Activated T-cell treated with anti-CD3 and anti-CD28 coated beads, Interleukin-2, amount 50 U/mL, for 4 hours (primary cell): ENCODE measurements around the gene NBPF3. TPM values are rescaled to one million over a fixed set of nuclear protein-coding genes. Genes with fewer than 3 reads are reported as not detected.

ENCODE experiments used
- ATAC-seq, 2 donors: fragments of 200-7000 bp; cut with Tn5 transposase; one replicate each; pipeline ENCODE4 v1.10.0; 2021
- DNase-seq: peaks from one replicate; pipeline ENCODE4 v3.0.0-alpha.2; 2020
- H3K27me3 Mint-ChIP-seq: one replicate; pipeline ENCODE4 v1.8.0; 2021; ENCODE audit warnings: low read depth, mixed read lengths
- H3K36me3 Mint-ChIP-seq: one replicate; pipeline ENCODE4 v1.8.0; 2022; ENCODE audit warnings: mixed read lengths; ENCODE audit not compliant: insufficient read depth
- H3K4me1 Mint-ChIP-seq: one replicate; pipeline ENCODE4 v1.8.0; 2021; ENCODE audit warnings: low read depth, mixed read lengths
- H3K4me3 Mint-ChIP-seq: one replicate; pipeline ENCODE4 v1.8.0; 2021; ENCODE audit warnings: mild to moderate bottlenecking, moderate library complexity, mixed read lengths
- H3K9me3 Mint-ChIP-seq: one replicate; pipeline ENCODE4 v1.8.0; 2021; ENCODE audit warnings: mixed read lengths
- total RNA-seq, 3 donors: library from RNA; stranded (reverse); gene quantifications; one replicate each; pipeline ENCODE4 v1.2.1, GENCODE V29; 2021

The NBPF3 gene
- total RNA-seq, 3 donors from 2014 or later, result 4.2 to 4.8 (median 4.3) TPM

- Mint-ChIP-seq H3K36me3 (no peaks in the 10 kb centered on the region), H3K9me3 (no peaks in the 10 kb centered on the region), H3K4me3 (no peak overlapping the region), H3K4me1 (no peaks in the 10 kb centered on the region), H3K27me3 (peaks cover 3% of the 10 kb centered on the region)
- DNase-seq (no peak), ATAC-seq (no peak)
Observed at GRCh38 chr1:21524686-21525339, 84.9 kb downstream of the NBPF3 start.

- no peak overlapping the region for H3K4me3 Mint-ChIP-seq
- H3K27me3 Mint-ChIP-seq, result peaks cover 5% of the 10 kb centered on the region
- no peak for ATAC-seq
Observed at GRCh38 chr1:21525340-21525717, 85.4 kb downstream of the NBPF3 start.

GRCh38 chr1:21526441-21526840 is 86.5 kb downstream of the NBPF3 start:
- Mint-ChIP-seq H3K9me3 (no peaks in the 10 kb centered on the region), H3K27me3 (peaks cover 14% of the 10 kb centered on the region), H3K4me3 (no peak overlapping the region), H3K36me3 (no peaks in the 10 kb centered on the region), H3K4me1 (no peaks in the 10 kb centered on the region)
- DNase-seq (no peak), ATAC-seq (no peak)

More at GRCh38 chr1:21525340-21525717, 85.4 kb downstream of the NBPF3 start:
- no peak for DNase-seq
- no peaks in the 10 kb centered on the region for H3K36me3 Mint-ChIP-seq
- no peaks in the 10 kb centered on the region for H3K4me1 Mint-ChIP-seq
- no peaks in the 10 kb centered on the region for H3K9me3 Mint-ChIP-seq

GRCh38 chr1:21530368-21531016 is 90.6 kb downstream of the NBPF3 start:
- Mint-ChIP-seq H3K36me3 (no peaks in the 10 kb centered on the region), H3K4me1 (no peaks in the 10 kb centered on the region), H3K27me3 (peaks cover 20% of the 10 kb centered on the region), H3K9me3 (no peaks in the 10 kb centered on the region), H3K4me3 (no peak overlapping the region)
- DNase-seq (no peak), ATAC-seq (no peak)

DNA sequence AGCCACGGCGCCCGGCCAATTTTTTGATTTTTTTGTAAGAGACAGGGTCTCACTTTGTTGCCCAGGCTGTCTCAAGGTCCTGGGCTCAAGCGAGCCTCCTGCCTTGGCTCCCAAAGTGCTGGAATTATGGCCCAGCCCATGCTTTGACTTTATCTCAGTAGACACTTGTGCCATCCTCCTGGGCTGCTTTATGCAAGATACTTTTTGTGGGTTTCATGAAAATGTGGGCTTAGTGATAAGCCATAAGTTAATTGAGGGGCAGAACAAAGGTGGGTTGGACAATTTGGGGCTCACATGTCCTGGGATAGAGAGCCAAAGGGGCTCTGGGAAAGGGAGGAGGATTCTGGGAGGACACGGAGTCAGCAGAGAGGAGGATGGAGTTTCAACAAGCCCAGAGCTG is 91.3 kb downstream of the NBPF3 start:
- Mint-ChIP-seq H3K27me3 (peaks cover 23% of the 10 kb centered on the region), H3K36me3 (no peaks in the 10 kb centered on the region), H3K4me1 (no peaks in the 10 kb centered on the region), H3K4me3 (no peak overlapping the region), H3K9me3 (no peaks in the 10 kb centered on the region)
- ATAC-seq (no peak), DNase-seq (no peak)

DNA sequence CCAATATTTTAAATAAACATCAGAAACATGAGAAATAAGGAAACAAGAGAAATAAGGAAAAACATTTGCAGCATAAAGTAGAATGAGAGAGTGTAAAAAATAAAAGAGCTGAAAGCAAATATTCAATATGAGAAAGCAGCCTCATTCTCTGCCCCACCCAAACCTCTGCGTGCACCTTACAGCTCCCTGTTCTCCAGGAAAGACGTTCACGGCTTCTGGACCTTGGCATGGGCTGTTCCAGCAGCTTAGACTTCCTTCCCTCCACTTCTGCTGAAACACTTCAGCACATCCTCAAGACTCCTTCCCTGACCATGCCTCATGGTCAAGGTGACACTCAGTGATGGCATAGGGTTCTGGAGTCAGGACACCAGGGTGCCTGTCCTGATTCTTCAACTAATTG is 92.6 kb downstream of the NBPF3 start:
- Mint-ChIP-seq H3K27me3 (peaks cover 23% of the 10 kb centered on the region), H3K4me1 (no peaks in the 10 kb centered on the region), H3K4me3 (no peak overlapping the region), H3K36me3 (no peaks in the 10 kb centered on the region), H3K9me3 (no peaks in the 10 kb centered on the region)
- no peak for DNase-seq
- ATAC-seq, result no peak

DNA sequence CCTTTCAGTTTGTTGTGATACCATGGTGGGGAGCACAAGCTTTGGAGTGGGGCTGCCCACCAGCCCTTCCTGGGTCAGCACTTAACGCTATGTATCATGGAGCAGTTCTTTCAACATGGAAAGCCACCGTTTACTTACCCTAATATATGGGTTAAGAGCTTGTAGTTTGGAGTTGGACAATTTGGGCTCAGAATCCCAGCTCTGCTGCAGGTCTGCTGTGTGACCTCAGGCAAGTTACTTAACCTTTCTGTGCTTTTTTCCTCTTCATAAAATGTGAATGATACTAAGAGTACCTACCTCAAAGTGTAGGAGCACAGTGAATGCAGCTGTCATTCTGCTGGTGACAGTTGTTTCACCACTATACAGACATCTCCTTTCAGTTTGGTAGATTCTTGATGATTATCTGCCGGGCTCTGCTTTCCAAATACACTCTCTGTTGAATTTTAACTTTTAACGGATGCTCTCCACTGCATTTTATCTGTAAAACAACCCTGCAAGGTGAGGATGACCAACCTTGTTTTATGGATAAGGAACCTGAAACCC is 93.1 kb downstream of the NBPF3 start:
- no peaks in the 10 kb centered on the region for H3K4me1 Mint-ChIP-seq
- no peak overlapping the region for H3K4me3 Mint-ChIP-seq
- peaks cover 26% of the 10 kb centered on the region for H3K27me3 Mint-ChIP-seq
- ATAC-seq, result no peak
- DNase-seq, result no peak
- no peaks in the 10 kb centered on the region for H3K36me3 Mint-ChIP-seq
- no peaks in the 10 kb centered on the region for H3K9me3 Mint-ChIP-seq

DNA sequence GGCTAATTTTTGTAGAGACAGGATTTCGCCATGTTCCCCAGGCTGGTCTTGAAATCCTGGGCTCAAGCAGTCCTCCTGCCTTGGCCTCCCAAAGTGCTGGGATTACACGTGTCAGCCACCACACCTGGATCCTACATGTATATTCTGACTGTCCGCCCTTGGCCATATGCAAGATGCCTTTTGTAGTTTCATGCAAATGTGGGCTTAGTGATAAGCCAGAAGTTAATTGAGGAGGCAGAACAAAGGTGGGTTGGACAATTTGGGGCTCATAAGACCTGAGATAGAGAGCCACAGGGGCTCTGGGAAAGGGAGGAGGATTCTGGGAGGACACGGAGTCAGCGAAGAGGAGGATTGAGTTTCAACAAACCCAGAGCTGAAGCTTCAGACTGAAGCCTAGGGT is 94.2 kb downstream of the NBPF3 start:
- no peak for ATAC-seq
- Mint-ChIP-seq H3K4me1 (no peaks in the 10 kb centered on the region), H3K36me3 (no peaks in the 10 kb centered on the region)

More for the DNA sequence above, 94.2 kb downstream of the NBPF3 start:
- no peak overlapping the region for H3K4me3 Mint-ChIP-seq
- H3K9me3 Mint-ChIP-seq, result no peaks in the 10 kb centered on the region
- peaks cover 36% of the 10 kb centered on the region for H3K27me3 Mint-ChIP-seq
- DNase-seq, result no peak

Other genes with a start within 250 kb of the NBPF3 start
- 100 to 1,000 TPM; 121 to 168 (median 149) TPM for gene ECE1, start 149.7 kb upstream of the NBPF3 start, total RNA-seq
- gene ALPL, start 69.3 kb downstream of the NBPF3 start, total RNA-seq, result under 1 TPM; 0.33 to 0.38 (median 0.34) TPM
- gene RAP1GAP, start 229.2 kb downstream of the NBPF3 start, total RNA-seq, result 1 to 10 TPM in 2 of 3 donors, under 1 TPM in 1; 0.46 to 1.4 (median 1.2) TPM